Fibroblast of pulmonary artery (primary cell): ENCODE measurements around the gene PTPRT.

ENCODE experiments used
- DNase-seq: peaks from one replicate; pipeline ENCODE4 v3.0.0-alpha.2; 2010; ENCODE audit warnings: low read depth
- H3K4me3 ChIP-seq: replicated peaks from 2 replicates; pipeline ENCODE4 v1.5.1; 2011; ENCODE audit warnings: low read depth, mild to moderate bottlenecking, control low read depth, low read length, moderate library complexity
- CTCF ChIP-seq: IDR thresholded peaks from 2 replicates; pipeline ENCODE4 v1.5.1; 2011; ENCODE audit warnings: mild to moderate bottlenecking, control low read depth, low read length, inconsistent platforms; ENCODE audit errors: missing control alignments

The PTPRT gene

GRCh38 chr20:43017241-43018030 is 172.3 kb downstream of the PTPRT start:
- TF ChIP-seq CTCF: no peak
- no peak overlapping the region for H3K4me3 ChIP-seq
- DNase-seq: no peak

DNA sequence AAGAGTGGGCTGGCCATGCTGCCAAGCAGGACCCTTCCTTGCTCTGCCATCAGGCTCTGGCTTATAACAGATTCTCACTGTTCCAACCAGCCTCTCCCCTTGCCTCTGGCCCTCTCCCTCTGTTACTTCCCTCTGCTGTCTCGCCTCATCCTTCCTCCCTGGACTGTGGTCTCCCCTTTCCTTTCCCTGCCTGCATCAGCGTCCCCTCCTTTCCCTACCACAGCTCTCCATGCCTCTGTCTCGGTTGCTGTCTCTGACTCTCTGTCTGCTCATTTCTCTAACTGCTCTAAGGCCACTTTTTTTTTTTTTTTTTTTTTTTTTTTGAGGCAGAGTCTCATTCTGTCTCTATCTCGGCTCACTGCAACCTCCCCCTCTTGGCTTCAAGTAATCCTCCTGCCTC is 173.4 kb downstream of the PTPRT start:
- TF ChIP-seq CTCF: no peak
- H3K4me3 ChIP-seq: no peak overlapping the region
- DNase-seq: no peak

- DNase-seq: no peak
- no peak for TF ChIP-seq CTCF
- H3K4me3 ChIP-seq: no peak overlapping the region
These were observed 174.1 kb downstream of the PTPRT start for GRCh38 chr20:43015566-43015965.

DNA sequence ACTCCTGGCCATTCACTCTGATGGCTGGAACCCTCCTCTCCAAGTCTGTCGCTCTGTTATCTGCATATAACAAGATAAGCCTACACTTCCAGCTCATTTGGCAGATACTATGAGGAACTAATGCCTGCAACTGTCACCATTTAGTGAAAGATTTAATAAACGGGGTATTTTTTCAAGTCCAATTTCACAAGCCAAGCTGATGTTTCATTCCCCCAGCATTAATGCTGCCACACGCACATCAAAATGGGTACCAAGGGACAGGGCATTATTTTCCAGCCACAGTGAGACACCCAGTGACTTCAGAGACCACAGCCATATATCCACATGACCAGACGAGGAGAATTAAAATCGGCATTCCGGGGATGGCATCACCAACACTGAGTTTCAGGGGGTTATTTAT is 175.5 kb downstream of the PTPRT start:
- H3K4me3 ChIP-seq: no peak overlapping the region
- TF ChIP-seq CTCF: no peak
- no peak for DNase-seq

DNA sequence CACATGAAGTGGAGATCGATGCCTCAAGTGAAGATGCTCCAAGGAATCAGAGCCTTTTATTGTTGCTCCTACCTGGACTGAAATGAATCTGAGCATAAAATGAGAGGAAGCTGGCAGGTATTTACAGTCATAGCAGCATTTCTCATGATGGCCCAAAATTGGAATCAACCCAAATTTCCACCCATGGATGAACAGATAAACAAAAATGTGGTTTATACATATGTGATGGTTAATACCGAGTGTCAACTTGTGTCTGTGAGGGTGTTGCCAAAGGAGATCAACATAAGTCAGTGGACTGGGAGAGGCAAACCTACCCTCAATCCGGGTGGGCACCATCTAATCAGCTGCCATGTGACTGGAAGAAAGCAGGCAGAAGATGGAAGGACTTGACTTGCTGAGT is 178.2 kb downstream of the PTPRT start:
- H3K4me3 ChIP-seq: no peak overlapping the region
- TF ChIP-seq CTCF: no peak
- no peak for DNase-seq

DNA sequence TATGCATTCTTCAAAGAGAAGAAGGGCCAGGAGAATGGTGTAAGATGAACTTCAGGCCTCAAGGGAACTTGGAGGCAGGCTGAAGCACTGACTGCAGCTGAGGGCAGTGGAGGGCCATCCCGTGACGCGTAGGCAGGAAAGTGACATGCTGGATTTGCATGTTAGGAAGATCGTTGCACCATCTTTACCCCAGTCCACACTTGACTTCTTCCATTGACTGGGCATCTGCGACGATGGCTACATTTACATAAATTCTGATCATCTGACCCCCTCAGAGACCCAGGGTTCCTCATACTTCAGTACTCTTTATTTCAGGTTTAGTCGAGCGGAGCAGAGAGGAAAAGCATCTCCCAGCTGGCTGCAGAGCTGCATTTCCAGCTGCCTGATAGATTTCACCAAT is 180.2 kb downstream of the PTPRT start:
- TF ChIP-seq CTCF: no peak
- H3K4me3 ChIP-seq: no peak overlapping the region
- DNase-seq: no peak

GRCh38 chr20:43007525-43007924 is 182.2 kb downstream of the PTPRT start:
- no peak for TF ChIP-seq CTCF
- H3K4me3 ChIP-seq: no peak overlapping the region
- no peak for DNase-seq
